Stomach smooth muscle (tissue), 2 donors: ENCODE data around the gene LRRFIP2.

Experiments used
- H3K27ac ChIP-seq: one replicate; pipeline ENCODE4 v1.7.0; 2013; ENCODE audit warnings: mild to moderate bottlenecking, low read length, inconsistent platforms
- H3K27me3 ChIP-seq, 2 donors: one replicate each; pipeline ENCODE4 v1.7.0; 2013; ENCODE audit warnings: low read length in 2 of 2; ENCODE audit not compliant: insufficient read depth in 2 of 2, control insufficient read depth in 1 of 2
- H3K36me3 ChIP-seq, 2 donors: one replicate each; pipeline ENCODE4 v1.7.0; 2013; ENCODE audit warnings: low read length in 2 of 2; ENCODE audit not compliant: control insufficient read depth in 2 of 2, insufficient read depth in 2 of 2
- H3K4me1 ChIP-seq: one replicate; pipeline ENCODE4 v1.7.0; 2013; ENCODE audit warnings: low read length; ENCODE audit not compliant: control insufficient read depth, insufficient read depth
- H3K4me3 ChIP-seq, 2 donors: one replicate each; pipeline ENCODE4 v1.7.0; 2013; ENCODE audit warnings: low read length in 2 of 2
- H3K9ac ChIP-seq, 2 donors: one replicate each; pipeline ENCODE4 v1.7.0; 2013; ENCODE audit warnings: low read length in 2 of 2, mild to moderate bottlenecking in 1 of 2
- H3K9me3 ChIP-seq, 2 donors: one replicate each; pipeline ENCODE4 v1.7.0; 2013; ENCODE audit warnings: low read length in 2 of 2; ENCODE audit not compliant: control insufficient read depth in 2 of 2
- donor health status: healthy.
- donor health status: Pancreatic carcinoma.

The LRRFIP2 gene

GRCh38 chr3:37029516-37030163 is 144.7 kb downstream of the LRRFIP2 start:
- no peaks in the 10 kb centered on the region for H3K27me3 ChIP-seq
- no peaks in the 10 kb centered on the region for H3K9me3 ChIP-seq
- peaks cover 25% of the 10 kb centered on the region for H3K4me1 ChIP-seq
- peaks cover 15 to 42% of the 10 kb centered on the region in 2 donors for H3K36me3 ChIP-seq
- no peak overlapping the region for H3K27ac ChIP-seq
- no peak overlapping the region for H3K4me3 ChIP-seq
- no peak overlapping the region for H3K9ac ChIP-seq

- Histone ChIP-seq H3K4me3 (no peak overlapping the region), H3K9me3 (no peaks in the 10 kb centered on the region), H3K36me3 (peaks cover 15 to 42% of the 10 kb centered on the region in 2 donors), H3K27me3 (no peaks in the 10 kb centered on the region), H3K4me1 (peaks cover 25% of the 10 kb centered on the region), H3K9ac (no peak overlapping the region), H3K27ac (no peak overlapping the region)
These were observed 145.3 kb downstream of the LRRFIP2 start for GRCh38 chr3:37029111-37029510.

DNA sequence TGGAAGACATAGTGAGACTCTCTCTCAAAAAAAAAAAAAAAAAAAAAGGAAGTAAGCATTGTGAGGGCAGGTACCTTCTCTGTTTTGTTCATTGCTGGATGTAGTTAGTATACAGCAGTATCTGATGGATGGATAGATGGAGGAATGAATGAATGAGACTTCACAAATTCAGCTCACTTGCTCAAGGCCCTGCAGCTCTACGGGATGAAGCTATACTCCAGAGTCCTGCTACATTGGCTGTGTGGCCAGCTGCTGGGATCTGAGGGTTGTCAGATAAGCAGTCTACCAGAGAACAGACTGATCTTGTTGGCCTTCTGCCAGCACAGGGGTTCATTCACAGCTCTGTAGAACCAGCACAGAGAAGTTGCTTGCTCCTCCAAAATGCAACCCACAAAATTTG is 146.1 kb downstream of the LRRFIP2 start:
- Histone ChIP-seq H3K9me3 (no peaks in the 10 kb centered on the region), H3K9ac (no peak overlapping the region), H3K27me3 (no peaks in the 10 kb centered on the region), H3K27ac (no peak overlapping the region), H3K4me1 (peaks cover 25% of the 10 kb centered on the region), H3K4me3 (no peak overlapping the region), H3K36me3 (peaks cover 15 to 44% of the 10 kb centered on the region in 2 donors)

DNA sequence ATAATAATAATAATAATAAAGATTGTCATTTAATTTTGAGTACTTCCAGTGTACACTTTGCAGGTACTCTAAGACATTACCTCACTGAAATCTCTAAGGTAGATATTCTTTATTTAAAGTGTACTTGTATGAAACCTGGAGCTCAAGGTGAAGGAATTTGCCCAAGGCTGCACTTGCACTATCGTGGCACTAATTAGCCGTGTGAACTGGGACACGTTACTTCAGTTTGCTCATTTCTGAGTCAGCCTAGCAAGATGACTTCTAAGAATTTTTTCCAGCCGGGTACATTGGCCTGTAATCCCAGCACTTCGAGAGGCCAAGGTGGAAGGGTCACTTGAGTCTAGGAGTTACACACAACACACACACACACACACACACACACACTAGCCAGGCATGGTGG is 147.5 kb downstream of the LRRFIP2 start:
- peaks cover 25 to 52% of the 10 kb centered on the region in 2 donors for H3K36me3 ChIP-seq
- no peaks in the 10 kb centered on the region for H3K27me3 ChIP-seq
- H3K9ac ChIP-seq = no peak overlapping the region
- H3K27ac ChIP-seq = no peak overlapping the region
- H3K4me1 ChIP-seq = peaks cover 20% of the 10 kb centered on the region
- no peaks in the 10 kb centered on the region for H3K9me3 ChIP-seq
- no peak overlapping the region for H3K4me3 ChIP-seq

- Histone ChIP-seq H3K27me3 (no peaks in the 10 kb centered on the region), H3K9me3 (no peaks in the 10 kb centered on the region), H3K36me3 (peaks cover 30 to 56% of the 10 kb centered on the region in 2 donors), H3K27ac (no peak overlapping the region), H3K4me3 (no peak overlapping the region), H3K4me1 (peaks cover 9% of the 10 kb centered on the region), H3K9ac (no peak overlapping the region)
These were observed 148.6 kb downstream of the LRRFIP2 start for GRCh38 chr3:37025561-37026335.

DNA sequence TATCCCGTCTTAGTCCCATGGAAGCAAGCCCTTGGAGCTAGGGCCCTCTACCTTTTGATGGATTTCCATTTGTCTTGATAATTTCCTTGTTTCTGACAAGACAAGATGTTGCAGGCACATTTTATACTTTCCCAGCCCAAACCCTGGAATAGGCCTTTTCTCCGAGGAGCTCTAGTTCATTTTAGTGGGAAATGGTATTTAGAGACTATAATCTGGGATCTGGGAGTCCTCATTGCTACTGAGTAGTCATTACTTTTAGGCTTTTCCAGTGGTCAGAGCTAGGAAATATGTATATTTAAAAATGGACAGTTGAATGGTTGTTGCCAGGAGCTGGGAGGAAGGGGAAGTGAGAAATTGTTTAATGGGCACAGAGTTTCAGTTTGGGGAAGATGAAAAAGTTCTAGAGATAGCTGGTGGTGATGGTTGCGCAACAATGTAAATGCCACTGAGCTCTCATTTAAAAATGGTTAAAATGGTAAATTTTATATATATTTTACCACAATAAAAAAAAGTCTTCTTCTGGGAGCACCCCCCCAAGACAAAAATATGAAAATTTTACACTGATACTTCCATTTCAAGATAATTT is 149.5 kb downstream of the LRRFIP2 start:
- H3K4me3 ChIP-seq = no peak overlapping the region
- peaks cover 38 to 65% of the 10 kb centered on the region in 2 donors for H3K36me3 ChIP-seq
- no peak overlapping the region for H3K9ac ChIP-seq
- H3K27ac ChIP-seq = no peak overlapping the region
- peaks cover 3% of the 10 kb centered on the region for H3K4me1 ChIP-seq
- no peaks in the 10 kb centered on the region for H3K9me3 ChIP-seq
- no peaks in the 10 kb centered on the region for H3K27me3 ChIP-seq

GRCh38 chr3:37024092-37024491 is 150.3 kb downstream of the LRRFIP2 start:
- Histone ChIP-seq H3K36me3 (peaks cover 41 to 61% of the 10 kb centered on the region in 2 donors), H3K27me3 (no peaks in the 10 kb centered on the region), H3K9ac (no peak overlapping the region), H3K27ac (no peak overlapping the region), H3K4me1 (no peaks in the 10 kb centered on the region), H3K4me3 (no peak overlapping the region), H3K9me3 (no peaks in the 10 kb centered on the region)

DNA sequence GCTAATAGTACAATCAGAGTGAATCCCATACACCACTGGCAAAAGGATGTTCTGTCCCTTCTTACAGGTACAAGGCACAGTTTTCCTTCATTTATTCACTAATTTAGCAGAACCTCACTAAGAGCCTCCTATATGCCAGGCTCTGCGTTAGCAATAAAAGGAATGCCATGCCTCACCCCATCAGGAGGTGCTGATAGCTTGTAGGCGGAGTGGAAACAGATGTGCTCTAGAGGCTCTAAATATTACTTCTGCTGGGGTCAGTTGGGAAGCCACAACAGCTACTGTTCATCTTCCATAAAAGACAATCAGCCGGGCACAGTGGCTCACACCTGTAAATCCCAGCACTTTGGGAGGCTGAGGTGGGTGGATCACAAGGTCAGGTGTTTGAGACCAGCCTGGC is 156.7 kb downstream of the LRRFIP2 start:
- Histone ChIP-seq H3K27ac (no peak overlapping the region), H3K27me3 (no peaks in the 10 kb centered on the region), H3K36me3 (peaks cover 57 to 68% of the 10 kb centered on the region in 2 donors), H3K9ac (no peak overlapping the region), H3K4me1 (no peaks in the 10 kb centered on the region), H3K4me3 (no peak overlapping the region), H3K9me3 (no peaks in the 10 kb centered on the region)

DNA sequence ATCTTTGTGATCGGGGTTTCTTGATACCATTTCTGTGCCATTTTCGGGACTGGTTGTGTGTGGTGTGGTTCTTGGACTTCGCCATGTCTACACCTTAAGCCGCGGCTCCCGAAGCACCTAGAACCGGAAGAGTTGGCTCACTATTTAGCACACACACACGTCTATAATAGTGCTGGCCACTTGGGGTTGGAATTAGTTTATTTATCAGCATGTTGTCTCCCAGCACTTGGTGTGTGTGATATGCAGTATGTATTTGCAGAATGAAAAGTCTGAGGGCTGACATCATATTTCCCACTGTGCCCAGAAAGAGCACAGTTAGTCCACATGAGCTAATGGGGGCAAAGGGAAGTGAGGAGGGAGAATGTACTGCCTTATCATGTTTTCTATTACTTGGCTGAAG is 157.5 kb downstream of the LRRFIP2 start:
- Histone ChIP-seq H3K9ac (no peak overlapping the region), H3K9me3 (no peaks in the 10 kb centered on the region), H3K27me3 (no peaks in the 10 kb centered on the region), H3K4me1 (no peaks in the 10 kb centered on the region), H3K27ac (no peak overlapping the region), H3K36me3 (peaks cover 53 to 63% of the 10 kb centered on the region in 2 donors), H3K4me3 (no peak overlapping the region)

DNA sequence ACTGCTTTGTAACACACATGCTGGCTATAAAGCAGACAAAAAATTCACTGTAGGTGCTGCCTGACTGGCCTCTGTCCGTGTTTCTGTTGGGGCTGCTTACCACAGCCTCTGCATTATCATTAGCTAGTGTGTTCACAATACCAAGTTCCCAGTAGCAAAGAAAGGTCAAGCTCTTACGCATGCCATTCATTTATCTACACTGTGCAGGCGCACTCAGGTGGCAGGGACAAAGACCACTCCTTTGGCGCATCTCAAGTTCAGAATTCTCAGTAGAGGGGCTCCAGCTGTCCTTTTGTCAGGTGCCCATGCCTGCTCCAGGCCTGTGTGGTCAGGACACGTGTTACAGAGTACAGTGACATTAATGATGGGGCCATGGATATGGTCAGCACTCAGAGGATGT is 158.7 kb downstream of the LRRFIP2 start:
- Histone ChIP-seq H3K4me1 (no peaks in the 10 kb centered on the region), H3K27me3 (no peaks in the 10 kb centered on the region), H3K9me3 (no peaks in the 10 kb centered on the region), H3K27ac (no peak overlapping the region), H3K9ac (no peak overlapping the region), H3K36me3 (peaks cover 42 to 51% of the 10 kb centered on the region in 2 donors), H3K4me3 (no peak overlapping the region)

DNA sequence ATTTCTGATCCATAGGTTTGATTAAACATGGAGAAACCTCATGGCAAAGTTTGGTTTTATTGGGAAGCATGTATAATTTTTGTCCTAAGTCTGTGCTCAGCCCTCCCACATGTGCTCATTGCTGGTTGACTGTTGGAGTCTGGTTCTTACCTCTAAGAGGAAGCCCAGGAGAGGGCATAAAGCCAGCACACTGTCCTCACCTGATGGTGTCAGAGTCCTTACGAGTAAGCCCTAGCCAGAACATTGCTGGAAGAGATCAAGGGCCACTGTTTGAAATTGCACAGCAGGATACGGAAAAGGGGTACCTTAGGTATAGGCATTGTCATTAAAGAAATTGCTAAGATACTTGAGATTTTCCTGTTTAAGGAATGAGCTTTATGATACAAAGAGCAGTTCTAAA is 159.8 kb downstream of the LRRFIP2 start:
- H3K9ac ChIP-seq = no peak overlapping the region
- no peaks in the 10 kb centered on the region for H3K9me3 ChIP-seq
- H3K27me3 ChIP-seq = no peaks in the 10 kb centered on the region
- no peak overlapping the region for H3K27ac ChIP-seq
- H3K4me3 ChIP-seq = no peak overlapping the region
- no peaks in the 10 kb centered on the region for H3K4me1 ChIP-seq
- peaks cover 35 to 44% of the 10 kb centered on the region in 2 donors for H3K36me3 ChIP-seq
